Fibroblast of the aortic adventitia (primary cell): Measurements from ENCODE around the gene AKAP6. TPM values are rescaled to one million over a fixed set of nuclear protein-coding genes. Genes with fewer than 3 reads are reported as not detected.

Experiments used
- DNase-seq: peaks from one replicate; pipeline ENCODE4 v3.0.0-alpha.2; 2010; ENCODE audit warnings: low read depth
- H3K4me3 ChIP-seq: 2 replicates; pipeline ENCODE4 v1.5.1; 2011; ENCODE audit warnings: low read depth, mild to moderate bottlenecking, control low read depth, low read length, moderate library complexity
- total RNA-seq: library from RNA; depleted of rRNA; stranded (reverse); fragments of >200 nt; gene quantifications from 2 replicates; pipeline ENCODE4 v1.2.3, GENCODE V29; 2012; ENCODE audit warnings: low replicate concordance
- TF ChIP-seq, protein P1 (sequence below): IDR thresholded peaks from 2 replicates; pipeline ENCODE4 v1.5.1; 2011; ENCODE audit warnings: mild to moderate bottlenecking, low read length, control low read depth, inconsistent platforms; ENCODE audit not compliant: insufficient read depth

Gene AKAP6
- total RNA-seq, 1 donor = 2.2 TPM

DNA sequence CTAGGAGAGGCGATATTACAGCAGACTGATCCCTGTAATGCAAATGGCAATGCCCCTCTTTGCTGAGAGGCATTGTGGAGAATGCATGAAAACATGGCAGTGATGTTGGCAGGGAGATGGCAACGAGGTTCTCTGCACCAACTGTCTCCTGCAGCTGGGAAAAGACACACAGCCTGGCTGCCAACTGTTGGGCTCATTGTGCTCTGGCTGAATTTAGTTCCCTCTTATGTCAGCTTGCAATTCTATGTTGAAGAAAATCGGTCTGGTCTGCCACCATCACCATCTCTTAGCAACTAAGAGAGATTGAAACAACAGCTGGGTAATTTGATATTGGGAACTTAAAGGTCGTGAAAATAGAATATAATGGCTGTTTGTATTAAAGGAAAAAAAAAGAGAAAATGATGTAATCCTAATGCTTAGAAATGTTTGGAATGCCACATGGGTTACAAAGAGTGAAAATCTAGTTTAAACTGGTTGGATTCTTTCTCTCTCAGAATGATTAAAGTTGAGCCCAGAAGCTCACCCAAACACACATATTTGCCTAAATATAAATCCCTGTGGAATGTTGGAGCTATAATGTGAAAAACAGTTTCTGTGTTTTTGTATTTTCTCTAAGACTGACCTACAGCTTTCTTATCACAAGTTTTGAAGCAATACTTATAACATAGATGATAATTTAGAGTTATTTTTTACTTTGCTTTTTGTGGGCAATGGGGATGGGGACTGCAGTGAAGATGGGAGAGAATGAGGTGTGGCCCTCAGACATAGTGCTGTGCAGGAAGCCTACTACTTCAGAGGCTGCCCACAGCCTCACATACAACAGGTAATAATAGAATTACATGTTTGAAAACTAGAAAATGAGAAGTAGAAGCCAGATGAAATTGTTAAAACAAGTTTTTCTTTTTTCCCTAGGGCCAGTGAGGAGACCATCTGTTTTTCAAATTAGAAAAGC, 143.7 kb downstream of the AKAP6 start:
- peak; percentile 84 for DNase-seq
- TF ChIP-seq, protein P1, sequence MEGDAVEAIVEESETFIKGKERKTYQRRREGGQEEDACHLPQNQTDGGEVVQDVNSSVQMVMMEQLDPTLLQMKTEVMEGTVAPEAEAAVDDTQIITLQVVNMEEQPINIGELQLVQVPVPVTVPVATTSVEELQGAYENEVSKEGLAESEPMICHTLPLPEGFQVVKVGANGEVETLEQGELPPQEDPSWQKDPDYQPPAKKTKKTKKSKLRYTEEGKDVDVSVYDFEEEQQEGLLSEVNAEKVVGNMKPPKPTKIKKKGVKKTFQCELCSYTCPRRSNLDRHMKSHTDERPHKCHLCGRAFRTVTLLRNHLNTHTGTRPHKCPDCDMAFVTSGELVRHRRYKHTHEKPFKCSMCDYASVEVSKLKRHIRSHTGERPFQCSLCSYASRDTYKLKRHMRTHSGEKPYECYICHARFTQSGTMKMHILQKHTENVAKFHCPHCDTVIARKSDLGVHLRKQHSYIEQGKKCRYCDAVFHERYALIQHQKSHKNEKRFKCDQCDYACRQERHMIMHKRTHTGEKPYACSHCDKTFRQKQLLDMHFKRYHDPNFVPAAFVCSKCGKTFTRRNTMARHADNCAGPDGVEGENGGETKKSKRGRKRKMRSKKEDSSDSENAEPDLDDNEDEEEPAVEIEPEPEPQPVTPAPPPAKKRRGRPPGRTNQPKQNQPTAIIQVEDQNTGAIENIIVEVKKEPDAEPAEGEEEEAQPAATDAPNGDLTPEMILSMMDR = no peak
- H3K4me3 ChIP-seq = no peak overlapping the region

DNA sequence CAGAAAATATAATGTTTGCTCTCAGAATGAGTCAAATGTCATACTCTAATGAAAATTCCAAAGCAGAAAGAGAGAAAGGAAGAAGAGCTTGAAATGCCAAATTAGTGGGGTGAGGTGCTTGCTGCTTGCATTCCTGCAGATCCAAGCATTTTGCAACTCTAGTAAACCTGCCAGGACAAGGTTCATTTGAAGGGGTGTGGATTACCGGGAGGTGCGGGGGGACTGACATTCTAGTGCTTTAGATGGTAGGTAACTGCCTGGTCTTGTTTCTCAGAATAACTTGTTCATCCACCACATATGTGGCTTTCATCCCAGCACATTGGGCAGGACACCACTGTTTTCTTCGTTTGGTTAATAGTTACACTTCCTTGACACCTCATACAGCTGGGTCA, 144.4 kb downstream of the AKAP6 start:
- no peak overlapping the region for H3K4me3 ChIP-seq
- peak; percentile 65 for DNase-seq
- TF ChIP-seq, protein P1 = no peak

DNA sequence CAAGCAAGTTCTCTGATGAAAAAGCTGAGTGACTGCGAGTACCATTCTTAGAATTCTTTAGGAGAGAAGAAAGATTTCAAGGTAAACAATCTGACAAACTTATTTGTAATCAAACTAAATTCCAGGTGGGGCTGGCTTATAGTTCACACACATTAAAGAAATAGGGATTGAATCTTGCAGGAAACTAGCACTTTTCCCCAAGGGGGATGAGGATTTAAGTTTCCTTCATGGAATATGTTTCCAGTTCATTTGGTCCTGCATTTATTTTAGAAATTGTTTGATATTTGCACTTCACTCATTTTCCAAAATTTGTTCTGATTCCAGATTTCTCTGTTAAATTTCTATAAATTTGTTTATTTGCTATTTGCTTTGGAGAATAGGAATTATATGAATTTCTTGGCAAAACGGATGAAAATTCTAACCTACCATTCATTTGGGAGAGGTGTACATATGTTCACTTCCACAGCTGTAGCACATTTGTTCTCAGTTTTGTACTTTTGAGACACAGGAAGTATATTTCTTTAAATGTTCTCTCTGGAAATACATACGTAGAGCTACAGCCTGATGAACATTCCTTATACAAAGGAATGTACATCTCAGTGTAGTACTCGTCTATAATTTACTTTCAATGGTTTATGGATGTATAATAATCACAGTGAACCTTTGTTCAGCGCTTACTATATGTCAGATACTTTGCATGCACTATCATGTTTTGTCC, 145.5 kb downstream of the AKAP6 start:
- TF ChIP-seq, protein P1 = no peak
- no peak overlapping the region for H3K4me3 ChIP-seq
- no peak for DNase-seq

DNA sequence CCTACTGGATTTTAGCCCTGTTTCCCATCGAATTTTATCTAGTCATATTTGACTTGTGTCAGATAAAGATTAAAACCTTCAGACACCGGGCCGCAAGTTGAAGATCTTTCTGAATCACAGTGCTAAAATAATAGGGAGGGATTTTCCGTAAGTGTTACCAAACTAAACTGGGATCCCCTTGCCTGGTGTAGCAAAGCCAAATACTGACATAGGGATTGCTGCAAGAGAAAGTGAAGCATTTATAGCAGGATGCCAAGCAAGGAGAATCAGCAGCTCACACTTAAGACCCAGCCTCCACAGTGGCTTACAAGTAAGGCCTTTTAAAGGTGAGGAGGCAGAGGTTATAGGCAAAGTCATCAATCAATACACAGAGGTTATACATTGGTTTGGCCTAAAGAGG, 147.4 kb downstream of the AKAP6 start:
- no peak overlapping the region for H3K4me3 ChIP-seq
- TF ChIP-seq, protein P1 = no peak
- no peak for DNase-seq

DNA sequence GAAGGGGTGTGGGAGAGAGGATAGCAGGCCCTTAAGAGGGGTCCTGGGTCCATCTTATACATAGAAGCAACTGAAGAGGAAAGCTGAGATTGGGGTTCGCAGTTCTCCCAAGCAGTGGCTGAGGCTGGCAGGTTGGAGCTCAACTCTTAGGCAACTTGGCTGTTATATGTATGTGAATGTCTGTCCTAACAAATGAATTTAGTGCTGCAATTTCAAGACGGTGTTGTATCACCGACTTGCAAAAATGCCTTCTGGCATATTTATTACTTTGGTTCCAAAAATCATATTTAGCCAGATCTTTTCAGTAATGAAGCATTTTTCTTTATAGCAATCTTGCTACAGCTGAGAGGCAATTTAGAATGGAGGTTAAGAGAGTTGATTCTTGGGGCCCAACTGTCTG, 148.3 kb downstream of the AKAP6 start:
- DNase-seq = no peak
- TF ChIP-seq, protein P1 = no peak

DNA sequence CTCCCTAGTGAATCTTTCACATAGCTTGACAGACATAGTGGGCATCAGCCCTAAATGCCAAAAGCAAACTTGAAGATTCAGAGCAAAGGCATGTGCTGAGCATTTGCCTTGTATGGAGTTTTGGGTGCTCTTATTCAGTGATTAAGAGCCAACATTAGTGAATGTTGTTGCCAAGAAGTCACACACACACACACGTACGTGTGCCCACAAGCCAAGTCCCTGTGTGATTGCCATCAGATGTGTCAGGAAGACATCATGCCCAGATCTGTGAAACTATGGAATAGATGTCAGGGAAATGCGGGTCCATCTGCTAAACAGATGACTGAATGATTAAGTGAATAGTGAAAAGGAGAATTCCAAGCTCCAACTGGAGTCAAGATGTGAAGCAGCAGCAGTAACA, 149.0 kb downstream of the AKAP6 start:
- DNase-seq = no peak
- no peak overlapping the region for H3K4me3 ChIP-seq
- TF ChIP-seq, protein P1 = no peak

More for the DNA sequence above, 148.3 kb downstream of the AKAP6 start:
- H3K4me3 ChIP-seq = no peak overlapping the region
